Measurements from ENCODE around the gene TPK1.

Gene TPK1

GRCh38 chr7:144404946-144405345, 430.9 kb downstream of the TPK1 start:
- no peak overlapping the region for H2AFZ ChIP-seq (ENCODE audit: low read depth)
- H3K79me2 ChIP-seq (ENCODE audit: insufficient read depth, low read depth) = no peaks in the 10 kb centered on the region
- H3K27ac ChIP-seq = no peak overlapping the region
- H3K27me3 ChIP-seq (ENCODE audit: insufficient read depth, low read depth) = no peaks in the 10 kb centered on the region
- H3K9ac ChIP-seq = no peak overlapping the region
- no peaks in the 10 kb centered on the region for H3K4me1 ChIP-seq (ENCODE audit: low read depth, poor library complexity, severe bottlenecking)
- no peak overlapping the region for H3K4me3 ChIP-seq (IDR thresholded peaks at IDR 0.05; ENCODE audit: insufficient read depth, low read depth, low read length)
- H3K4me2 ChIP-seq = no peak overlapping the region
- no peaks in the 10 kb centered on the region for H4K20me1 ChIP-seq (ENCODE audit: insufficient read depth)
- no peaks in the 10 kb centered on the region for H3K36me3 ChIP-seq (ENCODE audit: insufficient read depth)
- TF ChIP-seq, protein P1, sequence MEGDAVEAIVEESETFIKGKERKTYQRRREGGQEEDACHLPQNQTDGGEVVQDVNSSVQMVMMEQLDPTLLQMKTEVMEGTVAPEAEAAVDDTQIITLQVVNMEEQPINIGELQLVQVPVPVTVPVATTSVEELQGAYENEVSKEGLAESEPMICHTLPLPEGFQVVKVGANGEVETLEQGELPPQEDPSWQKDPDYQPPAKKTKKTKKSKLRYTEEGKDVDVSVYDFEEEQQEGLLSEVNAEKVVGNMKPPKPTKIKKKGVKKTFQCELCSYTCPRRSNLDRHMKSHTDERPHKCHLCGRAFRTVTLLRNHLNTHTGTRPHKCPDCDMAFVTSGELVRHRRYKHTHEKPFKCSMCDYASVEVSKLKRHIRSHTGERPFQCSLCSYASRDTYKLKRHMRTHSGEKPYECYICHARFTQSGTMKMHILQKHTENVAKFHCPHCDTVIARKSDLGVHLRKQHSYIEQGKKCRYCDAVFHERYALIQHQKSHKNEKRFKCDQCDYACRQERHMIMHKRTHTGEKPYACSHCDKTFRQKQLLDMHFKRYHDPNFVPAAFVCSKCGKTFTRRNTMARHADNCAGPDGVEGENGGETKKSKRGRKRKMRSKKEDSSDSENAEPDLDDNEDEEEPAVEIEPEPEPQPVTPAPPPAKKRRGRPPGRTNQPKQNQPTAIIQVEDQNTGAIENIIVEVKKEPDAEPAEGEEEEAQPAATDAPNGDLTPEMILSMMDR (conservative IDR thresholded peaks at IDR 0.05; ENCODE audit: low read depth, low read length) = no peak

DNA sequence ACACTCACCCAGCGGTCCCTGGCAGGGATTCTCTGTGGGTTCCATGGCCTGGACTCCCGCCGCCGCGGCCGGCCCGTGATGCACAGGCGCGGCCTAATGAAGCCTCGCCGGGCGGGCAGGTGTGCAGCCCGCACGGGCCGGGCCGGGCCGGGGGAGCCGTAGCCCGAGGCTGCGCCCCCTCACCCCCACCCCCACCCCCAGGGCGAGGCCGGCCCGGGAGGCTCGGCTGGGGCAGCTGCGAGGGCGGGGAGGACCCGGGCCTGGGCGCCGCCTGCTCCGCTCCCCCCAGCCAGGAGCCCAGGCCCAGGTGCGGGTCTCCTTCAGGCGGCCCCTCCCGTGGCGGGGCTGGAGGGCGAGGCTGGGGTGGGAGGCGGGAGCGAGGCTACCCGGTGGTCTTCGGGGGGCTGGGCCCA, 432.2 kb downstream of the TPK1 start, which contains the start of gene NOBOX:
Gene NOBOX (minus strand): TSS at position 45 of the 413 bp plus-strand sequence.
- TF ChIP-seq, protein P1 (conservative IDR thresholded peaks at IDR 0.05; ENCODE audit: low read depth, low read length) = no peak
- no peaks in the 10 kb centered on the region for H3K27me3 ChIP-seq (ENCODE audit: insufficient read depth, low read depth)
- no peak within 1 kb of the TSS for H3K4me2 ChIP-seq

GRCh38 chr7:144403102-144403501, 432.8 kb downstream of the TPK1 start:
- no peak overlapping the region for H2AFZ ChIP-seq (ENCODE audit: low read depth)
- H3K9ac ChIP-seq = no peak overlapping the region
- H3K27me3 ChIP-seq (ENCODE audit: insufficient read depth, low read depth) = no peaks in the 10 kb centered on the region
- no peak overlapping the region for H3K4me3 ChIP-seq (IDR thresholded peaks at IDR 0.05; ENCODE audit: insufficient read depth, low read depth, low read length)
- TF ChIP-seq, protein P1 (conservative IDR thresholded peaks at IDR 0.05; ENCODE audit: low read depth, low read length) = no peak
- no peak overlapping the region for H3K27ac ChIP-seq
- H3K36me3 ChIP-seq (ENCODE audit: insufficient read depth) = no peaks in the 10 kb centered on the region
- H3K4me1 ChIP-seq (ENCODE audit: low read depth, poor library complexity, severe bottlenecking) = no peaks in the 10 kb centered on the region
- H4K20me1 ChIP-seq (ENCODE audit: insufficient read depth) = no peaks in the 10 kb centered on the region
- no peak overlapping the region for H3K4me2 ChIP-seq
- no peaks in the 10 kb centered on the region for H3K79me2 ChIP-seq (ENCODE audit: insufficient read depth, low read depth)

More for the DNA sequence above, 432.2 kb downstream of the TPK1 start, which contains the start of gene NOBOX:
- Histone ChIP-seq H2AFZ (ENCODE audit: low read depth) (no peak within 1 kb of the TSS), H3K4me1 (ENCODE audit: low read depth, poor library complexity, severe bottlenecking) (no peaks in the 10 kb centered on the region), H3K27ac (no peak within 1 kb of the TSS), H3K4me3 (IDR thresholded peaks at IDR 0.05; ENCODE audit: insufficient read depth, low read depth, low read length) (no peak within 1 kb of the TSS), H3K79me2 (ENCODE audit: insufficient read depth, low read depth) (no peaks in the 10 kb centered on the region), H3K36me3 (ENCODE audit: insufficient read depth) (no peaks in the 10 kb centered on the region), H3K9ac (no peak within 1 kb of the TSS), H4K20me1 (ENCODE audit: insufficient read depth) (no peaks in the 10 kb centered on the region)
